Neural crest cell (in vitro differentiated cells): ENCODE measurements around the gene RAPGEF5. TPM values are rescaled to one million over a fixed set of nuclear protein-coding genes. Genes with fewer than 3 reads are reported as not detected.

Experiments
- DNase-seq: peaks from one replicate; pipeline ENCODE4 v3.0.0; 2021; ENCODE audit warnings: low read depth, mixed read lengths, low spot score
- H3K27ac Mint-ChIP-seq: one replicate; pipeline ENCODE4 v1.8.0; 2021; ENCODE audit warnings: mild to moderate bottlenecking, mixed read lengths; ENCODE audit not compliant: unreplicated experiment
- H3K27me3 Mint-ChIP-seq: 2 replicates; pipeline ENCODE4 v1.8.0; 2021; ENCODE audit warnings: low read depth, mild to moderate bottlenecking, mixed read lengths
- H3K36me3 Mint-ChIP-seq: 2 replicates; pipeline ENCODE4 v1.8.0; 2021; ENCODE audit warnings: low read depth, mild to moderate bottlenecking, mixed read lengths
- H3K4me1 Mint-ChIP-seq: 2 replicates; pipeline ENCODE4 v1.8.0; 2021; ENCODE audit warnings: mixed read lengths
- H3K4me3 Mint-ChIP-seq: one replicate; pipeline ENCODE4 v1.8.0; 2021; ENCODE audit warnings: mild to moderate bottlenecking, mixed read lengths
- H3K9me3 Mint-ChIP-seq: 2 replicates; pipeline ENCODE4 v1.8.0; 2021; ENCODE audit warnings: mixed read lengths
- total RNA-seq: library from RNA; stranded (reverse); gene quantifications from 2 replicates; pipeline ENCODE4 v1.2.1, GENCODE V29; 2021
- TF ChIP-seq, protein P1 (sequence below): fragments of 200-600 bp; sonication (generic); conservative IDR thresholded peaks from 2 replicates; pipeline ENCODE4 v1.5.0; 2021; ENCODE audit warnings: antibody characterized with exemption, mild to moderate bottlenecking

The RAPGEF5 gene
- total RNA-seq, 1 donor from 2014 or later = 6.0 TPM

DNA sequence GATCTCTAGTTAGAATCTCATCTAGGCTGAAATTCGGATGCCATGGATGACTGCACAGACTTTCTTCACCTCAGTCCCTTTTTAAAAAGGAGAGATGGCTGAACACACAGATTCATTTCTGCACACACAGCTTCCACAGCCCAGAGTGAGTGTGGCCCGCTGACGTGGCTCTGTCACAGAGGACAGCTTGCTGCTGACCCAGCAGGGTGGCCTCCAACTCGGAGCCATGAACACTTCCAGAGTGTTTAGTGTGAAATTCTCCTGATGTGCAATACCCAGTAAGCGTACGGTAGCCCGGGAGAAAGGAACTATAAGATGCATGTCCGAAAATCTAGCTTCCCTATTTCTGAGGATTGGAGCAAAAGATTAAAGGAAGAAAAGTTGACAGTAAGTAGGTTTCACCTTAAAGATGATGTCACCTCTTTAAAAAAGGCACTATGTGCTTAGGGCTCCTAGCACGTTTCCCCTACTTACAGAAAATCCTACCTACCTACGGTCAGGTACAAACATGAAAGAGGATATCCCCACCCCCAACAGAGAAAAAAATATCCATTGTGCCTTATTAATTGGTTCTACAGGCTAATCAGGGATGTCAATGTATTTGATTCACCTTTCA lies 162.2 kb downstream of the RAPGEF5 start:
- no peak for DNase-seq
- H3K36me3 Mint-ChIP-seq = no peaks in the 10 kb centered on the region
- H3K4me1 Mint-ChIP-seq = peaks cover 44% of the 10 kb centered on the region
- TF ChIP-seq, protein P1, sequence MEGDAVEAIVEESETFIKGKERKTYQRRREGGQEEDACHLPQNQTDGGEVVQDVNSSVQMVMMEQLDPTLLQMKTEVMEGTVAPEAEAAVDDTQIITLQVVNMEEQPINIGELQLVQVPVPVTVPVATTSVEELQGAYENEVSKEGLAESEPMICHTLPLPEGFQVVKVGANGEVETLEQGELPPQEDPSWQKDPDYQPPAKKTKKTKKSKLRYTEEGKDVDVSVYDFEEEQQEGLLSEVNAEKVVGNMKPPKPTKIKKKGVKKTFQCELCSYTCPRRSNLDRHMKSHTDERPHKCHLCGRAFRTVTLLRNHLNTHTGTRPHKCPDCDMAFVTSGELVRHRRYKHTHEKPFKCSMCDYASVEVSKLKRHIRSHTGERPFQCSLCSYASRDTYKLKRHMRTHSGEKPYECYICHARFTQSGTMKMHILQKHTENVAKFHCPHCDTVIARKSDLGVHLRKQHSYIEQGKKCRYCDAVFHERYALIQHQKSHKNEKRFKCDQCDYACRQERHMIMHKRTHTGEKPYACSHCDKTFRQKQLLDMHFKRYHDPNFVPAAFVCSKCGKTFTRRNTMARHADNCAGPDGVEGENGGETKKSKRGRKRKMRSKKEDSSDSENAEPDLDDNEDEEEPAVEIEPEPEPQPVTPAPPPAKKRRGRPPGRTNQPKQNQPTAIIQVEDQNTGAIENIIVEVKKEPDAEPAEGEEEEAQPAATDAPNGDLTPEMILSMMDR = no peak
- no peaks in the 10 kb centered on the region for H3K27me3 Mint-ChIP-seq
- H3K4me3 Mint-ChIP-seq = no peak overlapping the region
- no peaks in the 10 kb centered on the region for H3K9me3 Mint-ChIP-seq
- H3K27ac Mint-ChIP-seq = no peak overlapping the region

DNA sequence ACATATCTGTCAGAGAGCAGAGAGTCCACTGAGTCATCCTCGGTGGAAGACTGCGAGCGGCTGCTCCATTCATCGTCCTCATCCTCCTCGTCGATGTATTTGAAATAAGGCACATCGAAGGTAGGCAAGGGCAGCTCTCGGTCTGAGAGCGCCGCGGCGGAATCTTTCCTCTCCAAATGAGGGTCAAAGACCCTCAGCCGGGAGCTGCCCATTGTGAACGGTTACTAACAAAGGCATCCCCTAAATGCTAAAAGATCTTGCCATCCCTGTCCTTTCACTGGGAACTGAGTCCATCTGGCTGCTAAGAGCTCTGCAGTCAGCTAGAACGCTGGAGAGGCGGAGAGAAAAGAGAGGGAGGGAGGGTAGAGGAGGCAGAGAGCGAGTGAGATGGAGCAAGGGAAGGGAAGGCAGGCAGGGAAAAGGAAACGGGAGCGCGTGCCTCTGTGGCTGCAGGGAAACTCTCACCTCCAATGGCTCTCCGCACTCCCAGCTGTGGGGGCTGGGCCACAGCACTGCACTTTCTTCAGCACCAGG lies 163.4 kb downstream of the RAPGEF5 start:
- Mint-ChIP-seq H3K4me1 (peaks cover 44% of the 10 kb centered on the region), H3K9me3 (no peaks in the 10 kb centered on the region), H3K27ac (peak overlapping the region; percentile 47), H3K36me3 (no peaks in the 10 kb centered on the region), H3K27me3 (no peaks in the 10 kb centered on the region), H3K4me3 (peak overlapping the region; percentile 82)
- DNase-seq = peak; percentile 43
- TF ChIP-seq, protein P1 = no peak

DNA sequence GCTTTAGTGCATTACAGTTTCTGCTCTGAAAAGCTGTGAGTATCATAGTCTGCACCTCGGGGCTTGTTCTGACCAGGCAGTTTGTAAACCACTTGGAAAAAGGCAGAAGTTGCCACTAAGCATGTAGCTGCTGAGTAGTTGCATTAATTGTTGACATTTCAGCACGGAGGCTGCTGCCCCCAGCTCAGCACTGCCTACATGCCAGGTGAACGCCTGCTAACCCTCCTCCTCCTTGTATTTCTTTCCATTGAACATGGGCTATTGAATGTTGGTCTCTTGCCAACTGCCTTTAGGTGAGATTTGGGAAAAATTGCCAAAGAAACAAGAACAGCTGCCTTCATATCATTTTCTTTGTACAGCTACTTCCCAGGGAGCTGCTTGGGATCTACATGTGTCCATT lies 164.2 kb downstream of the RAPGEF5 start:
- DNase-seq = no peak
- H3K27ac Mint-ChIP-seq = no peak overlapping the region
- H3K4me1 Mint-ChIP-seq = peaks cover 44% of the 10 kb centered on the region
- no peaks in the 10 kb centered on the region for H3K36me3 Mint-ChIP-seq
- no peaks in the 10 kb centered on the region for H3K9me3 Mint-ChIP-seq
- H3K4me3 Mint-ChIP-seq = peak overlapping the region; percentile 82
- TF ChIP-seq, protein P1 = no peak
- no peaks in the 10 kb centered on the region for H3K27me3 Mint-ChIP-seq

DNA sequence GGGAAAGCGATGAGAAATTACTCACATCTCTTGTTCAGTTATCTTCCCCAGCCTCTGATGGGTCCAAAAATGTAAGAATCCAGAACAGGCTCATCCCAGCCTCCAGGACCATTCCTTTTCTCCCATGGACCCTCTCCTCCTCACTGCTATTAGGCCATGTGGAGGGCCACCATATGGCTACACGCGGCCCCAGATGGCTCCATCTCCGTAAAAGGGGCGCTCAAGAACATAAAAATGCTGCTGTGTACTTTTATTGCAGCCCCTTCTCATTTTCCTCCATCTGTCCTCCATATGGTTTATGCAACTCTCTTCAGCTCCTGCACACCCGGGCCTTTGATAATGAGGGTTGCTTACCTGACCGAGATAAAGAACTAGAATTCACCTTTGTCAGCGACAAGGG lies 166.2 kb downstream of the RAPGEF5 start:
- H3K9me3 Mint-ChIP-seq = no peaks in the 10 kb centered on the region
- no peak overlapping the region for H3K4me3 Mint-ChIP-seq

DNA sequence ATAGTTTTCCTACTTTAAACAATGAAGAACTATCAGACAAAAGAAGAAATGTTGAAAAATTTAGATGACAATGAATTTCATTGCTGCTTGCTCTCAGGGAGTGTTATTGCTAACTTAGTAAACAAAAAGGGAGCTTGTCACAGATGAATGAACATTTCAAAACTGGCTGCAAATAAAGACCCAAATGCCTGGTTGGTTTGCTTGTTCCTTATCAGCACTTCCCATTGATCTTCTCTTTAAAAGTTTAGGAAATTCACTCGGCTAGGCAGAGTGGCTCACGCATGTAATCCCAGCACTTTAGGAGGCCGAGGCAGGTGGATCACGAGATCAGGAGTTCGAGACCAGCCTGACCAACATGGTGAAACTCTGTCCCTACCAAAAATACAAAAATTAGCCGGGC lies 167.2 kb downstream of the RAPGEF5 start:
- H3K36me3 Mint-ChIP-seq = no peaks in the 10 kb centered on the region
- no peaks in the 10 kb centered on the region for H3K27me3 Mint-ChIP-seq
- peaks cover 26% of the 10 kb centered on the region for H3K4me1 Mint-ChIP-seq
- no peak for DNase-seq
- no peak overlapping the region for H3K27ac Mint-ChIP-seq
- H3K4me3 Mint-ChIP-seq = no peak overlapping the region
- no peaks in the 10 kb centered on the region for H3K9me3 Mint-ChIP-seq
- TF ChIP-seq, protein P1 = no peak

More for the DNA sequence above, 166.2 kb downstream of the RAPGEF5 start:
- Mint-ChIP-seq H3K36me3 (no peaks in the 10 kb centered on the region), H3K4me1 (peaks cover 36% of the 10 kb centered on the region), H3K27me3 (no peaks in the 10 kb centered on the region), H3K27ac (no peak overlapping the region)
- no peak for DNase-seq
- TF ChIP-seq, protein P1 = no peak
